SHP77 treated with DMSO at 0.1 percent for 48 hours (cell line): ENCODE results near the gene PANX1.

Experiments used
- DNase-seq: peaks from one replicate; lab custom pipeline; 2025; lab: John Stamatoyannopoulos, UW

Gene PANX1

DNA sequence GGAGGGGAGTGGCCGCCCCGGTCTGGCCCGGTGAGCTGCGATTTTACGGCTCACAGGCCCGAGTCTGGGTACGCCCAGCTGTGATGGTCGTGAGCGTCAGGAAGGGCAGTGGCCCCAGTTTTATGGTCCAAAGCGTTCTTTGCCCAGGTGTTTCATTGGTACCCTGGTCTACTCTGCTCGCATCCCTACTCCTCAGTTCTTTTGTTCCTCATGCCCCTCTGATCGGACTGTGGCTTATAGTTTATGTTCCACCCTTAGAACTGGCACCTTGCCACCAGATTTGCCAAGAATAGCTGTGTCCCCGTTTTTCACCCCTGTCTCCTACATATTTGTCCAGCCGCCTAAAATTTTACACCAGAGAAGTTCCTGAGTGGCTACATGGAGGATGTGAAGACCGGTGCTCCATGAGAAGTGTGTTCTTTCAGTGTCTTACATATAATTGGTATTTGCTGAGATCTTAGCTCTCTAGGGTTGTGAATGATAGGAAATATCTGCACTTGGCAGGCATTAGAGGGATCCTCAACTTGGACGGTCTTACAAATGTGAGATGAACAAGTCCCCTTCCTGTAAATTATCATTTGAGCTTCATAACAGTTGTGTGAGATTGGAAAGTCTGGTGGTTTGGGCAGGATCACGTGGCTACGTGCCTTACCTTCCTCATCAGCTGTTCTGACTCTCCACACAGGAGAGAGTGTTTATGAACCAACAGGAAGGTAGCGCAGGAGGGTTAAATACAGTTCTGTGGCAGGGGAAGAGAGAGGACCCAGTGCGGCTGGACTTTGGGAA is 1.1 kb downstream of the PANX1 start:
- no peak for DNase-seq

DNA sequence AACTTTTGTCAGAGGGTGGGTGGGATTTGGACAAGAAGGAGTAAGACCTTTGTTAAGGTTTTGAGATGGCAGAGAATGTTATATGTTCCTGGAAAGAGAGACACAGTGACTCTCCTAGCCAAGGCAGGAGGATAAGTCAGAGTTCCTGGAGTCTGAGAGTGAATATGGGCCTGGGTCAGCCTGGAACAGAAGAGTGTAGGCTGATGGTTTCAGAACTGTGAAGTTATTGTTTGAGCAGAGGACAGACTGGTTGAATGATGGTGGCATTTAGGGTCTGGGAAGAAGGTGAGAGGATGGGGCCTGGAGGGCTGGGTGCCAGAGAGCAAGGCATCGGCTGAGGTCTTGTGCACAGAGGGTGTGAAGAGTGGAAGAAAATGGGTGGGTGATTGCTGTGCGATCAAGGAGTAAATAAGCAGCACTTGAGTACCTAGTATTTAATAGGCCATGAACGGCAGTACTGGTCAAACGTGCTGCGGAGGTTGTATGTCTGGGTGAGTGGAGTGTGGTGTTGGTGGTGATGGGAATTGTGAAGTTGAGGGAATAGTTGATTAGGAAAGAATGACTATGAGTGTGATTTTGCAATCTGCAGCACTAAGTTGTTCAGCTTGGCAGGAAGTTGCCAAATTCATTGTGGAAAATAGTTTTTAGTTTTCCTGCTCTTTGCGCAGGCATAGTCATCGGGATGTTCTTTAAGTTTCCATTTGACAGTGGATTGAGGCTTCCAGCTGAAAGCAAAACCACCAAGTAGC is 1.8 kb downstream of the PANX1 start:
- no peak for DNase-seq

DNA sequence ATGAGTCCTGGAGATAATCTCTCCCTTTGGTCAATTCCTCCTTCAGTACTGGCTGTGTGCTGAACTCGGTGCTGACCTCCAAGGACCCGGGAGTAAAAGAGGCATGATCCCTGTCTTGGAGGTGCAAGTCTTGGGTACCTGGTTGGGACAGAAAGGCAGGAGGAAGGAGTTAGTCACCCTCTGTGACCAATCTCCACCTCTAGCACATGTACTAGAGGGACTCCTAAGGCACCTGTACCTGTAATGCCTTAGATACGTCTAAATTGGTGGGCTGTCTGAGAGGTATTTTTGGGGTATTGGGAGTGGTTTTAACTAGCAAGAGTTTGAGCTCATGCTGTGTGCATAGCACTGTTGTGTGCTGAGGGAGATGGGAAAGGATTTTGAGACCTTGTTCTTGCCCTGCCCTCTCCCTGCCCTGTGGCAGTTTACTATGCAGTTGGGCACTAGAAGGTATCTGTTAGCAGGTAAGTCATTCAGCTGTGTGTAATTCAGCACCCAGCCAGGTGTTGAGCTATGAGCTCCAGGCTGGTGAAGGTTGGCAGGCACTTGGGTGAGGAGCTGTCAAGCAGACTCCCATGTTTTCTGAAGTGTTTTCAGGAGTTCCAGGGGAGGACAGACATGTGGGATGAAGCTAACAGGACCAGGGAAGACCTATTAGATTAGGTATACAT is 2.5 kb downstream of the PANX1 start:
- no peak for DNase-seq

DNA sequence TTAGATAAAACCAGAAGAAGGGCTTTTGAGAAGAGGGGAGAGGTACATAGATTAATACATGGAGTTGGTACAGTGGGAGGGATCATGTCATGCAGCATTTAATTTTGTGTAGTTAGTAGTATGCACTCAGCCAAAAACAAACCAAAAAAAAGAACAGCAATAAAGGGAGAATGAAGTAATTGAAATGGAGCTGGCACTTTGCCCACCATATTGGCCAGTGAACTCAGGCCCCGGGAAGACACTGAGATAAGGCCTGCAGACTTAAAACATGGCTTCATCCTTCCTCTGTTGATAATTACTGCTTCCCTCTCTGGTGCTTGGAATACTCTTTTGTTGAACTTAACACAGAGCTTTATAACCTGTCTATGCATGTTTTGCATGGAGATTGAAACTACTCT is 3.1 kb downstream of the PANX1 start:
- DNase-seq, result no peak

DNA sequence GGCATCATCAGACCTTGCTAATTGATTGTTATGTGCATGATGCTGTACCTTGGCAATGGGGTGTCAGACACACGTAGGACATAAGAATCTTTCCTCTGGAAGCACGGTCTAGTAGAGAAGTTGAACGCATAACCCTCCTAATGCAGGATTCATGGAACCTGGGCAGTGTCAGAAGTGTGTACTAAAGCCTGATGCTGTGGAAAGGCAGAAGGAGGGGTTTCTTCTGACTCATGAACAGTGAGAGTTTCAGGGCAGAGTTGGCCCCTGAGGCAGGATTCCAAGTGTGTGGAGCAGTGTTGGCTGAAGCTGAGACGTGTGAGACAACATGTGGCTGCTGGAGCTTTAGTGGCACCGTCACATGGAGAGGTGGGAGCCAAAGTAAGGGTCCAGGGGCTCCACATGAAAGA is 3.5 kb downstream of the PANX1 start:
- DNase-seq, result no peak

DNA sequence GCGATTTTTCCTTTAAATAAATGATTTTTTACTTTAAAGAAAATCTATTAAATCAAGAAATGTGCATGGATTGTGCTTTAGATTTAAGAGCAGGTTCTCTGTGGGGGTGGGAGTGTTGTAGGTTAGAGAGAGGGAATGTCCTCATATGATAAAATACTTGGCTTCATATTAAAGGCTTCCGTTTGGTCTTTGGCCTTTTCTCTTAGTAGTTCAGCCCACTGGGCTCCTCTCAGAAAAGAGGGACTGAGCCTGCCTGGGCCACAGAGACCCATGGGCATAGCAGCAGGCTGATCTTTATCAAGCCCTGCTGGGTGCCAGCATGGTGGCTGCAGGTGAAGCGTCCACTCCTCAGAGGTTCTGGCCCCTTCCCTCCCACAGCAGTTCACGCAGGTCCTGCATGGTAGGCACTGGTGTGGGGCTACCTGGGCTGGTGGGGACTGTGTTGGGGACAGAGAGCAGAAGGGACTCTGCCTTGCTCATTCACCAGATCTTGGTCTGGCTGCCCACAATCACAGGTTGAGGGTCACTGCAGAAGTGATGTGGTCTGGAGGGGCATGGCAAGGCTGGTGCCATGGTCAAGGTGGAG is 4.3 kb downstream of the PANX1 start:
- no peak for DNase-seq

DNA sequence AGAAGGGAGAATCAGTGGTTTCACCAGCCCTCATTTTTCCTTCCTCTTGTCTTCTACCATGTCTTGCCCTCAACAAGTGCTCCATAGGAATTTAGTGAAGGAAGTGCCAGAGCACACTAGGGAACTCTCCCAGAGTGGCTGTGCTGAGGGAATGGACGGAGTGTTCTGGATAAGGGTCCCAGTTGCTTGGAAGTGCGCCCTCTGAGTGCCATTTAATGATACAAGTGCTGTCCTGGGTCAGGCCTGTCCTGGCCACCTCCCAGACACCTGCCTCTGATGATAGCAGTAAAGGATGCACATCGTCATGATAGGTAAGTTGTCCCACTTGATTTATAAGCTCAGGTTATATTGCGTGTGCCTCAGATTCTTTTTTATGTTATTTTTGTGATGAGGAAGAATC is 5.1 kb downstream of the PANX1 start:
- DNase-seq, result no peak

DNA sequence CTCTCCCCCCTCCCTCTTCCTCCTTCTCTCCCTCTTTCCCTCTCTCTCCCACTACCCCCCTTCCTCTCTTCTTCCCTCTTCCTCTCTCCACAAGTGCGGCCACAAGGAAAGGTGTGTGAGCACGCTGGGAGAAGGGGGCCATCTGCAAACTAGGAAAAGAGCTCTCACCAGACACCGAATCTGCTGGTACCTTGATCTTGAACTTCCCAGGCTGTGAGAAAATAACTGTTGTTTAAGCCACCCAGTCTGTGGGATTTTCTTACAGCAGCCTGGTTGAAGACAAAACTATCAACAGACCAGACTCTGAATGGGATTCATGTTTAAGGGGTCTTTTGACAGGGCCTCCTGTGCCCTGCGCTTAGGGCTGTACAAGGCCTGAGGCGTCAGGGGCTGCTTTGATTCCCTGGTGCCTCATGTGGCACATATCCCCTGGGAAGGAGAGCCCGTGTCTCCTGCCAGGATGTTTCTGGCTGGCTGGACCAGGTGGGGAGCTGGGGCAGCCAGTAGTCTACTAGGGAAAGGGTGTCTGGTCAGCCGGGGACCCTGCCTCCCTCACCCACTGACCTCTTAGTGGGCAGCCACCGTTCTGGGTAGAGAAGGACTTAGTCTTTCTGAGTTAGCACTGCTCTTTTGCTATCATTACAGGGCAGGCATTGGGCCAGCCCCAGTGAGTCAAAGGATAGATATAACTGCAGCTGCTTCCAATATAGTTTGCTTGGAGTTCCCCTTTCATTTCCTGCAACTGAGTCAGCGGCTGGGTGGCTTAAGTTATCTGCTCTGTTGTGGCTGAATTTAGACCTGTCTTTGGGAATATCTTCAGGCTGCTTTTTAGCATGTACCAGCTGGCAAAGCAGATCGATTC is 6.2 kb downstream of the PANX1 start:
- no peak for DNase-seq

DNA sequence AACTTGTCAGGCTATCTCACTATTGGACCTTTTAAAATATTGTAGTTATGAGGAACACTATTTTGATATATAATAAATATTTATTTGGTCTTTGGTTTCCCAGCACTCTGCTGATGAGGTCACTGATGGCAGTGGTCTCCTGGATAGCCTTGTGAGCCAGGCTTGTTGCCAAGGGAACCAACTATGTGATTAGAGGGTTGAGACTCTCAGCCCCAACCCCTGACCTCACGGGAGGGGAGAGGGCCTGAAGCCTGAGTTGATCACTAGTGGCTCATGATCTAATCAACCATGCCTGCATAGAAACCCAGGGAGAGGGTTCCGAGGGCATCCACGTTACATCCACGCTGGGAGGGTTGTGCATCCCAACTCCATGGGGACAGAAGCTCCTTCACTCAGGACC is 10.8 kb downstream of the PANX1 start:
- DNase-seq, result no peak

DNA sequence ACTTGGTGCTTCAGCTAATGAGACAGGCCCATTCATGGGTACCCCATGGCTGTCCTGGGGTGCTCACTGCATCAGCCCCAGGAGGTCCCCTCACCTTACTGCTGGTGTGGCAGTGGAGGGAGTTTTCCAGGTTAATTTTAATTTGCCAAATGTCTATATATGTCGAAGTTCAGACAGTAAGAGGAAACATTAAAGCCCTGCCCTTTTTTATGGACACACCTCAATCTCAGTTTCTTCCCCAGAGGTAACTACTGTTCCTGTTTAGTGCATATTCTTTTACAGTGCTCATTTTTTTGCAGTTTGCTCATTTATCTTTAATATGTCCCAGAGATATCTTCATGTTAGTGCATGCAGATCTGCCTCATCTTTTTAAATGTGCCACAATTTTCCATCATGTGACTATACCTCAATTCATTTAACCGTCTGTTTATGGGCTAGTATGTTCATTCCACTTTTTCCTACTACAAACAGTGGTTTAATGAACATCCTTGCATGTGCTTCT is 11.6 kb downstream of the PANX1 start:
- DNase-seq, result no peak

DNA sequence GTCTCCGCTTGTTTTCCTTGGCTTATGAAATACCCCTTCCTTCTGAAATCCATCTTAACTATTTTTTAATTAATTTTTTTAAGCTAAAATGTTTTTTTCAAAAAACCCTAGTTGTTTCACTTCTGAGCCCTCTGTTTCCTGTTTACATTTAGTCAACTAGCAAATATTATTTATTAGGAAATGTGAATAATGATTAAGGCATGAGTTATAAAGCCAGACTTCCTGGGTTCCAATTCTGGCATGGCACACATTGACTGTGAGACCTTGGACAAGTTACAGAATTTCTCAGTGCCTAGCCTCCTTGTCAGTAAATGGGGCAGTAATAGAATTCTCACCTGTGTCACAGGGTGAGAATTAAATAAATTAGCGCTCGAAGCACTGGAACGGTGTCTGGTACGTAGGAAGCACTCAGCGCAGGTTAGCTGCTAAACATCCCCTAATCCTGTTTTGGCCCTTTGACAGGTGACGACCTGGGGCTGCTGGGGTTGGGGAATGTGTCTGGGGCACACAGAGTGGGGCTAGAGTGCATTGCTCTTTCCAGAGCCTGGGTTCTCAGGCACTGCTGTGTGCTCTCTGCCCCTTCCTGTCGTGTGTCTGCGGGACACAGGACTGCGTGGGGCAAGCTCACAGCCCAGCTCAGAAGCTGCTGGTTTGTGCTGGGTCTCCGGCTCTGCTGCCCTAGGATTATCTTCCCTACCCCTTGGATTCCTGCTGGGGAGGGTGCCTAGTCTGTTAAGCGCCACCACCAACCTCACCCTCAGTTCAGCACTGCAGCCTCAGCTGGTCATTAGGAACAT is 13.1 kb downstream of the PANX1 start:
- DNase-seq, result no peak

DNA sequence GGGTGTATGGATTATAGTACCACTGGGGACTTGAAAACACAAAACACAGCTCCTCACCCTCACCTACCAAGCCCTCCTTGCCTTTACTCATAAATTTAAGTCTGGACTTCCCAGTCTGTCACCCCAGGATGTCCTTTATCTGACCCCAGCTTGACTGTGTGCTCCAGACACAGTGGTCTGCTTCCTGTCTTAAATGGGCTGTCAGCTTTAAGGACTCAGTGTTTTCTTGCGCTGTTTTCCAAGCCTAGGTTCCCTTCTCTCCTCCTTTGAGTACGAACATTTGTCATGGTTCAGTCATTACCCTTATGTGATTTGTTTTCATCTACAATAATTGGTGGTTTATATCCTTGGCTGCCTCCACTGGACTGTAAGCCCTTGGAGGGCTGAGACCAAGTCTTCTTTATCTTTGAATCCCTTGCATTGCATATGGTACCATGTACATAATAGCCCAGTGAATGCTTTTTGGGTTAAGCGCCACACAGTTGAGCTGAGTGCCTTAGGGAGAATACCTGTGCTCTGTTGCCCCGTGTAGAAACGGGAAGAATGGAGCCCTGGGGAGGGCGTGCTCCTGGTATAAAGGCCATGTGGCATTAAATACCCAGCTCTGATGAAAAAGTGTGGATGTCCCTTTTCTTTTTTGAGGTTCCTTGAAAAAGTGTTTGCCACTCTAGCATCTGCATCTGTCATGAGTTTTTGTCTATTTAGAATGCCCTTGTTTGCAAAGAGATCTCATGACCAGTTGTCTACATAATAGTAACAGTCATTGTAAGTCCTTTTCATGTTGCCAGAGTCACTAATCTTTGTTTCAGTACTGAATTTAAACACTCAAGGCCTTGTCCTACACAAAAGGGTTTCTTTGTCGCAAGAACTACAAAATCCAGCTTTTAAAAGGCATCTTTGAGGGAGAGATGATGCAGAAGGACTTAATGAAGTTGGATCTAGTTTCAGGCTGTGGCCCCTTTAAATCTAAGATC is 14.0 kb downstream of the PANX1 start:
- no peak for DNase-seq

DNA sequence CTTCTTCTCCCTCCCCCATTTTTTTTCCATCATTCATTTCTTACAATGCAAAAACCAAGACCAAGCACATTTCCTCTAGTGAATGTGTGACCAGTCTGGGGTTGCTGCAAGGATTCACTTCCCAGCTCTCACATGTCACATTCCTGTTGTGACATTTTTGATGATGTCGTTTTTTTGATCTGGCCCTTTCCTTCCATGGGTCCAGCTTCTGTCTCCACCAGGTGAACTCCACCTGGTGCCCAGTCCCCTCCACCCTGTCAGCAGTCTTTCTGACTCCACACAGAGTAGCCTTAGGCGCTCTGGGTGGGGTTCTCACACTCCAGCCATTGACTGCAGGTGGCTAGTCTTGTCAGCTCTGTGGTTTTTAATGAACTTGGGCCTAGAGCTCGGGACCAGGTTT is 15.6 kb downstream of the PANX1 start:
- no peak for DNase-seq

DNA sequence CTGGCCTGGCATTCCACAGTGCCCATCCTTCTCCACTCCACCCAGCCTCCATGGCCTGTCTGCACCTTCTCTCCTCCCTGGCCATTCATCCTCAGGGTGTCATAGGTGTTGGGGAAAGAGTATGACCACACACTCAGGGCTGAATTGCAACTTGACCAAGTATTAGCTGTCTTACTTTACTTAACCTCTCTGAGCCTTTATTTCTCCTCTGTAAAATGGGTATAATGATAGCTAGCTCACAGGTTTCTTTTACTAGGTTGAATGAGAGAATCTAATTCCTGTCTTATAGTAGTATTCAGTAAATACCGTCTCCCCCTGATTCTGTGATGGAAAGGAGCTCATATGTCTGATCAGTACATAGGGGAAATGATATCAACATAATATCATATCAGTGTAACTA is 16.0 kb downstream of the PANX1 start:
- no peak for DNase-seq

DNA sequence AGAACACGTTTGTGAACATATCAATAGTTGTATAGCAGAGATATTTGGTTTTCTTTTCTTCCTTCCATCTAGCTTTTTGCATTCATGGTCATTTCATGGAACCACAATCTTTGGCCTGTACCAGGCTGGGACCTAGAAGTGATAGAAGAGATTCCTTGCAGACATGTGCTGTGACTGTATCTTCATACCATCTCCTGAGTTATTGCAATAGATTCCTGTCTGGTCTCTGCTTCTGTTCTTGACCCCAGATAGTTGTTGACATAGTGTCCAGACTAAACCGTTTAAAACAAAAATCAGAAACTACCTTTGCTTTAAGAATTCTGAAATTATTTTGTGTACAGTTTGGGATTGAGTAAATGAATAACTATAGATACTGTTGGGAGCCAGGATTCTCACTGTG is 16.8 kb downstream of the PANX1 start:
- DNase-seq, result no peak

DNA sequence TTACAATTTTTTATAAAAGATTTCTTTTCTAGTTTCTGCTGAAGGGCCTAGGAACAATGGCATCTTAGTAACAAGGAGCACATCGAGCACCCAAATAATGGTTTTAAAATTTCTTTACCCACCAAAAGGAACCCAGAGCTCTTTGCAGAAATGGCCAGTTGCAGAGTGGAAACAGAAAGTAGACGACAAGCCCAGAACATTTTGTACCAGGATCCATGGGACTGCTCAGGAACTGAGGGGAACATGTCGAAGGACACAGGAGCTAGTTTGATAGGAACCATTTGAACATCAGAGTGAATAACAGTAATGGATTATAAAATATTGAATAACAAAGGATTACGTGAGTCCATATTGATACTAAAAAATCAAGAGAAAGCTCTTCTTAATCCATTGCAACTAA is 17.3 kb downstream of the PANX1 start:
- no peak for DNase-seq

DNA sequence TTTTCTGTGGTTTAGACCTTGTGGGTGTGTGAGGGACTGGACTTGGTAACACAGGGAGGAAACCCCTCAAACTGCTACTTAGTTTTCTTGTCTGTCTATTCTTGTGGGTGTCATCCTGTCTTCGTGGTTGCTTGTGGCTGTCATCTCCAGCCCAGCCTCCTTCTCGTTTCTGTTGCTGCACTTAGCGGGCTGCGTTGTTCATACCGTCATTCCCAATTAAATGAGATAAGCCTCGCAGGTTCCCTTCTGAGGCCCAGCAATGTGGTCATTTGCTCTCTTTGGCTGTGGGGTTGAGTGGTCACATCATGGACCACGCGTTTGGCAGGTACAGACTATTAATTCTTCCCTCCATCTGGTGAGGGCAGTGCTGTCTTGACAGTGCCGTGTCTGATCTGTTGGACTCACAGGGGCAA is 18.8 kb downstream of the PANX1 start:
- DNase-seq, result no peak

DNA sequence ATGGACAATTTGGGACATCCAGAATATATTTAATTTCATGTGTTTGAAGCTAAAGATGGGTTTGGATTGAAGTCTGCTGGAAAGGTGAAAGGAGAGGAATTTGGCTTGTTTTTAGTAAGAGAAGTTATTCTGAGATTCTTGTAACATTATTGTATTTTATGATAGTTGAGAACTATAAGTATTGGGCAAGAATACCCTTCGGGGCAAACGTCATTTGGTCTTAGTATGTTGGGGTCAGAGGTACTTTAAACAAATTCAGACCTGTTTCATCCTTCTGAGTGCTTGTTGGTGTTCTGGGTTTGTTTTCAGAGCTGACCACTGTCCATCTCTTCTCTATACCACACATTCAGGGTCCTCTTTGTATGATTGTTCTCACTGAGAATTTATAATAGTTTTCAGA is 19.5 kb downstream of the PANX1 start:
- DNase-seq, result no peak

DNA sequence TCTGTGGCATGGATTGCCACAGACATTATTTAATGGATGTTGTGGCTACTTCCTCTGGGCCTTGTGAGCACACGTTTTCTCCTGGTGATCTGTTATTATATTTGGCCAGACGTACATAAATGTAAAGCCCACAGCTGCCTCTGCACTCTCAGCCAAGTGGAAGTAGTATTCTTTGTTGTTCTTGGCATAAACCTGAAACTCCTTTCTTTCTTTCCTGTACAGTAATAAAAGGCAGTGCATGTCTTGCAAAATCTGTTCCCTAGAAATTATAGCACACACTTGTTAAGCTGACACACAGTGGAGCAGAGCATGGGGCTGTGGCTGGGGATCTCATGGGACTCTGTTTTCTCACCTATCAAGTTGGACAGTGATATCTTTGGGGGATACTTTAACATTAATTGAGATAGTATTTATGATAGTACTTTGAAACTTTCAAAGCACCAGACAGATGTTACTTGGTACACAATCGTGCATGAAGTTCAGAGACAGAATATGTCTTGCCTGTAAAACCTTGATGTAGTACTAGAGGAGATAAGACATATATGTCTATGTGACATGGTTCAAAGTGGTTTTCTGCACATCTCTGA is 20.9 kb downstream of the PANX1 start:
- DNase-seq, result no peak
